ENCODE data around the gene IL17D.
"Not testable (repeated sequence)": the region's sequence is repeated elsewhere in the genome, so short reads cannot be mapped to it uniquely, and the experiment has no call there.

Gene IL17D

GRCh38 chr13:20669162-20669561 is 34.3 kb upstream of the IL17D start:
- H3K4me3 ChIP-seq (ENCODE audit: low read length): no peak overlapping the region
- no peak for TF ChIP-seq CTCF (conservative IDR thresholded peaks at IDR 0.05; ENCODE audit: low read depth, low read length)
- no peak for DNase-seq (ENCODE audit: low read depth)

- no peak for TF ChIP-seq CTCF (conservative IDR thresholded peaks at IDR 0.05; ENCODE audit: low read depth, low read length)
- no peak overlapping the region for H3K4me3 ChIP-seq (ENCODE audit: low read length)
- DNase-seq (ENCODE audit: low read depth): no peak
Measured at GRCh38 chr13:20671789-20672188, 31.7 kb upstream of the IL17D start.

GRCh38 chr13:20672772-20673171 is 30.7 kb upstream of the IL17D start:
- DNase-seq (ENCODE audit: low read depth): no peak
- no peak for TF ChIP-seq CTCF (conservative IDR thresholded peaks at IDR 0.05; ENCODE audit: low read depth, low read length)
- H3K4me3 ChIP-seq (ENCODE audit: low read length): no peak overlapping the region

GRCh38 chr13:20673715-20674114 is 29.8 kb upstream of the IL17D start:
- DNase-seq (ENCODE audit: low read depth): no peak
- H3K4me3 ChIP-seq (ENCODE audit: low read length): no peak overlapping the region
- TF ChIP-seq CTCF (conservative IDR thresholded peaks at IDR 0.05; ENCODE audit: low read depth, low read length): no peak

GRCh38 chr13:20676213-20676612 is 27.3 kb upstream of the IL17D start:
- DNase-seq (ENCODE audit: low read depth): no peak
- H3K4me3 ChIP-seq (ENCODE audit: low read length): no peak overlapping the region
- no peak for TF ChIP-seq CTCF (conservative IDR thresholded peaks at IDR 0.05; ENCODE audit: low read depth, low read length)

- not testable (repeated sequence) for H3K4me3 ChIP-seq (ENCODE audit: low read length); DNase-seq (ENCODE audit: low read depth)
Measured at GRCh38 chr13:20678606-20679005, 24.9 kb upstream of the IL17D start.

GRCh38 chr13:20679879-20680278 is 23.6 kb upstream of the IL17D start:
- TF ChIP-seq CTCF (conservative IDR thresholded peaks at IDR 0.05; ENCODE audit: low read depth, low read length): no peak
- no peak for DNase-seq (ENCODE audit: low read depth)
- H3K4me3 ChIP-seq (ENCODE audit: low read length): no peak overlapping the region
